ENCODE data around the gene CAMSAP2.
A peak's percentile ranks its signal among the peaks of the same experiment; 100 is the strongest.

CAMSAP2 gene

GRCh38 chr1:200909071-200909470 lies 170.4 kb downstream of the CAMSAP2 start:
- no peak for DNase-seq (ENCODE audit: low spot score)
- POLR2A ChIA-PET (ENCODE audit: low non-redundant PET) = no interaction called here
- H3K27ac ChIP-seq = peak overlapping the region; percentile 58
- CTCF ChIA-PET = interaction anchor here (0.6 to 0.7 kb wide), 2 partner anchors 14 to 62 kb away, joined by 3 read pairs; no protein-coding TSS in a partner anchor
- TF ChIP-seq CTCF (conservative IDR thresholded peaks at IDR 0.05; ENCODE audit: low read depth) = no peak

GRCh38 chr1:200909757-200910239 lies 171.1 kb downstream of the CAMSAP2 start:
- DNase-seq (ENCODE audit: low spot score) = no peak
- H3K27ac ChIP-seq = no peak overlapping the region
- TF ChIP-seq CTCF (conservative IDR thresholded peaks at IDR 0.05; ENCODE audit: low read depth) = no peak
- ChIA-PET POLR2A (ENCODE audit: low non-redundant PET) (no interaction called here), CTCF (no interaction called here)
